Fibroblast of lung (primary cell): ENCODE data around the gene GALNT18.

ENCODE experiments used
- CTCF ChIP-seq, 2 donors: IDR thresholded peaks in 1 of 2; conservative IDR thresholded peaks in 1 of 2; 1 replicate in 1 of 2; 2 replicates in 1 of 2; pipeline ENCODE4 v1.5.1; 2011 to 2012; ENCODE audit warnings: low read length in 2 of 2, control low read depth in 1 of 2, inconsistent platforms in 1 of 2, low read depth in 1 of 2, mild to moderate bottlenecking in 1 of 2
- EZH2 ChIP-seq: IDR thresholded peaks from 2 replicates; pipeline ENCODE4 v1.5.1; 2012; ENCODE audit warnings: low read length, control low read depth, mild to moderate bottlenecking; ENCODE audit errors: missing control alignments

DNA sequence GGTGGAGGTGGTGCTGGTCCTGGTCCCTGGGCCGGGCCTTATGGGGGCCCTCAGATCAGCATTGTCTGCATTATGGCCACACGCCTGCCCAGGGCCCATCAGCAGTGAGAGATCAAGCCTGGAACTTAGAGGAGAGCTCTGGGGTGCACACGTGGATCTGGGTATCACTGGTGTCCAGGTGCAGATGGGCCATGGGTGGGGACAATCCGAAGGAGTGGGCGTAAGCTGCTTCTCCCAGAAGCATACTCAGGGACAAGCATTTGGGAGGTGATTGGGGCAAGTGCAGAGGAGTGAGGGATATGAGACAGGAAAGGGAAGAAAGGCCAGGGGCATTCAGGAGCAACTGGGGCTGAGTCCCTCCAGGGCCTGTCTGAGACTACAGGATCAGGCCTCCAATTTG is 353.1 kb downstream of the GALNT18 start:
- TF ChIP-seq CTCF (conservative IDR thresholded peaks at IDR 0.05 in 1 of 2, IDR thresholded peaks at IDR 0.05 in 1 of 2; ENCODE audit: low read depth in 1 of 2, low read length in 2 of 2): no peak
- TF ChIP-seq EZH2: no peak
